ENCODE measurements around the gene ZAP70.

ZAP70 gene

GRCh38 chr2:97718051-97718882 lies 4.9 kb downstream of the ZAP70 start:
- DNase-seq: peak; percentile 68

- DNase-seq: no peak
Measured at GRCh38 chr2:97718942-97719341, 5.6 kb downstream of the ZAP70 start.

GRCh38 chr2:97719362-97720155 lies 6.2 kb downstream of the ZAP70 start:
- no peak for DNase-seq

GRCh38 chr2:97720746-97721145 lies 7.4 kb downstream of the ZAP70 start:
- DNase-seq: no peak

GRCh38 chr2:97722227-97722626 lies 8.9 kb downstream of the ZAP70 start:
- no peak for DNase-seq

- DNase-seq: no peak
Measured at GRCh38 chr2:97723156-97724072, 10.0 kb downstream of the ZAP70 start.

GRCh38 chr2:97724073-97724410 lies 10.7 kb downstream of the ZAP70 start:
- DNase-seq: no peak

GRCh38 chr2:97724501-97724900 lies 11.1 kb downstream of the ZAP70 start:
- no peak for DNase-seq

- DNase-seq: no peak
Measured at GRCh38 chr2:97724946-97725688, 11.7 kb downstream of the ZAP70 start.

- no peak for DNase-seq
Measured at GRCh38 chr2:97726261-97727064, 13.1 kb downstream of the ZAP70 start.

- DNase-seq: no peak
Measured at GRCh38 chr2:97727296-97727695, 13.9 kb downstream of the ZAP70 start.

- peak; percentile 16 for DNase-seq
Measured at GRCh38 chr2:97728091-97728731, 14.8 kb downstream of the ZAP70 start.

GRCh38 chr2:97730245-97730644 lies 16.9 kb downstream of the ZAP70 start:
- DNase-seq: no peak

- DNase-seq: no peak
Measured at GRCh38 chr2:97731274-97732020, 18.1 kb downstream of the ZAP70 start.

- no peak for DNase-seq
Measured at GRCh38 chr2:97732436-97733340, 19.3 kb downstream of the ZAP70 start.

- no peak for DNase-seq
Measured at GRCh38 chr2:97733341-97734035, 20.1 kb downstream of the ZAP70 start.

- DNase-seq: no peak
Measured at GRCh38 chr2:97734061-97735051, 21.0 kb downstream of the ZAP70 start.
